ENCODE results near the gene RNGTT.

- TF ChIP-seq CTCF (conservative IDR thresholded peaks at IDR 0.05), result no peak
- TF ChIP-seq ZFX (IDR thresholded peaks at IDR 0.05), result no peak
Observed at GRCh38 chr6:88698661-88699060, 264.8 kb downstream of the RNGTT start.

Measured in C4-2B (cell line).